Skeletal muscle tissue (tissue), 4 donors: ENCODE data around the gene TMEFF1. TPM values are rescaled to one million over a fixed set of nuclear protein-coding genes. Genes with fewer than 3 reads are reported as not detected.

Experiments used
- H3K27ac ChIP-seq: one replicate; pipeline ENCODE4 v1.7.0; 2013; ENCODE audit warnings: mild to moderate bottlenecking, low read depth, low read length, inconsistent platforms
- H3K27me3 ChIP-seq, 3 donors: one replicate each; pipeline ENCODE4 v1.7.0; 2013; ENCODE audit warnings: low read length in 3 of 3; ENCODE audit not compliant: control insufficient read depth in 3 of 3, insufficient read depth in 3 of 3
- H3K36me3 ChIP-seq, 3 donors: one replicate each; pipeline ENCODE4 v1.7.0; 2013; ENCODE audit warnings: low read length in 3 of 3; ENCODE audit not compliant: control insufficient read depth in 3 of 3, insufficient read depth in 3 of 3
- H3K4me1 ChIP-seq, 3 donors: one replicate each; pipeline ENCODE4 v1.7.0; 2013; ENCODE audit warnings: low read length in 3 of 3, mild to moderate bottlenecking in 3 of 3; ENCODE audit not compliant: control insufficient read depth in 3 of 3, insufficient read depth in 3 of 3
- H3K4me3 ChIP-seq, 3 donors: one replicate each; pipeline ENCODE4 v1.7.0; 2013; ENCODE audit warnings: low read length in 3 of 3
- H3K9ac ChIP-seq, 3 donors: one replicate each; pipeline ENCODE4 v1.7.0; 2013; ENCODE audit warnings: low read length in 3 of 3, mild to moderate bottlenecking in 3 of 3, moderate library complexity in 2 of 3, low read depth in 1 of 3
- H3K9me3 ChIP-seq, 3 donors: one replicate each; pipeline ENCODE4 v1.7.0; 2013; ENCODE audit warnings: low read length in 3 of 3; ENCODE audit not compliant: control insufficient read depth in 3 of 3
- total RNA-seq: library from RNA; depleted of rRNA; stranded (reverse); fragments of >200 nt; gene quantifications from one replicate; pipeline ENCODE4 v1.2.3, GENCODE V29; 2014
- donor health status: Osteomylitis.

TMEFF1 gene
- total RNA-seq, 1 donor from 2014 or later = not detected

GRCh38 chr9:100626949-100627348 lies 154.0 kb downstream of the TMEFF1 start:
- Histone ChIP-seq H3K27me3 (no peaks in the 10 kb centered on the region), H3K9ac (no peak overlapping the region), H3K36me3 (no peaks in the 10 kb centered on the region), H3K4me3 (no peak overlapping the region), H3K4me1 (no peaks in the 10 kb centered on the region), H3K27ac (no peak overlapping the region), H3K9me3 (no peaks in the 10 kb centered on the region)

Other genes starting within 250 kb of the TMEFF1 start
- 29.2 TPM for gene TEX10, start 120.2 kb upstream of the TMEFF1 start, total RNA-seq
- gene MSANTD3, start 46.0 kb upstream of the TMEFF1 start, total RNA-seq = 15.7 TPM
- 172 TPM for gene CAVIN4, start 104.9 kb downstream of the TMEFF1 start, total RNA-seq